Sigmoid colon (tissue), 7 donors: ENCODE data around the gene ANAPC4. TPM values are rescaled to one million over a fixed set of nuclear protein-coding genes. Genes with fewer than 3 reads are reported as not detected.

Experiments
- DNase-seq: peaks from one replicate; pipeline ENCODE4 v3.0.0-alpha.2; 2019
- H3K27ac ChIP-seq, 4 donors: fragments of 200-600 bp; sonication (generic); one replicate each; pipeline ENCODE4 v1.5.1; 2016 to 2019; ENCODE audit warnings: mild to moderate bottlenecking in 1 of 4
- H3K27me3 ChIP-seq, 3 donors: fragments of 200-600 bp; sonication (generic); one replicate each; pipeline ENCODE4 v1.5.1; 2019; ENCODE audit warnings: mild to moderate bottlenecking in 1 of 3
- H3K36me3 ChIP-seq, 4 donors: fragments of 200-600 bp; sonication (generic); one replicate each; pipeline ENCODE4 v1.5.1; 2016 to 2019
- H3K4me1 ChIP-seq, 4 donors: fragments of 200-600 bp; sonication (generic); one replicate each; pipeline ENCODE4 v1.5.1; 2017 to 2019
- H3K4me3 ChIP-seq, 4 donors: fragments of 200-600 bp; sonication (generic); one replicate each; pipeline ENCODE4 v1.5.1; 2017 to 2019; ENCODE audit warnings: mild to moderate bottlenecking in 2 of 4, moderate library complexity in 1 of 4
- H3K9me3 ChIP-seq, 4 donors: fragments of 200-600 bp in 3 of 4; sonication (generic) in 3 of 4; one replicate each; pipeline versions ENCODE4 v1.5.1 to v1.6.1; 2013 to 2019
- CTCF ChIP-seq, 4 experiments: fragments of 450-650 bp in 3 of 4; fragments of 200-600 bp in 1 of 4; IDR thresholded peaks; one replicate each; pipeline ENCODE4 v1.5.1; 2016 to 2019; ENCODE audit warnings: antibody characterized with exemption in 4 of 4, mild to moderate bottlenecking in 3 of 4, moderate library complexity in 2 of 4
- EP300 ChIP-seq, 4 donors: sonication (generic); formaldehyde crosslinking; IDR thresholded peaks; one replicate each; pipeline ENCODE4 v1.6.1; 2017; ENCODE audit warnings: antibody characterized with exemption in 4 of 4
- POLR2A ChIP-seq, 2 donors: fragments of 450-650 bp; IDR thresholded peaks; one replicate each; pipeline ENCODE4 v1.6.1; 2016; ENCODE audit warnings: antibody characterized with exemption in 2 of 2, mild to moderate bottlenecking in 2 of 2, moderate library complexity in 2 of 2
- POLR2AphosphoS5 ChIP-seq, 4 donors: sonication (generic); formaldehyde crosslinking; IDR thresholded peaks; one replicate each; pipeline ENCODE4 v1.6.1; 2017; ENCODE audit warnings: antibody characterized with exemption in 4 of 4
- WGBS, 2 donors: extraction: QIAGEN DNeasy Blood & Tissue Kit; methylation state at CpG; one replicate each; pipeline ENCODE4 v1.1.7; 2013; 5-methylcytosine and 5-hydroxymethylcytosine counted together
- intact Hi-C: fragments of 100-400 bp; cut with DNase I; formaldehyde crosslinking; loops from one replicate; pipeline ENCODE4 v1.15.1; 2023
- polyA plus RNA-seq, 3 donors: library from polyadenylated mRNA; stranded (reverse); fragments of 200-250 nt; gene quantifications; one replicate each; pipeline ENCODE4 v1.2.3, GENCODE V29; 2013
- total RNA-seq, 4 donors: library from RNA; depleted of rRNA; stranded (reverse); fragments of >200 nt; gene quantifications; one replicate each; pipeline ENCODE4 v1.1.0, GENCODE V29; 2016
- donor health status: healthy with polysubstance abuse.
- donor health status: Bipolar disorder and iron deficiency.
- donor health status: healthy.

Gene ANAPC4
- total and polyA plus RNA-seq, 7 donors = 8.8 to 75.1 (median 31.4) TPM

GRCh38 chr4:25449270-25449669, 72.2 kb downstream of the ANAPC4 start:
- no peaks in the 10 kb centered on the region for H3K27me3 ChIP-seq
- H3K27ac ChIP-seq = no peak overlapping the region
- no peaks in the 10 kb centered on the region for H3K4me1 ChIP-seq
- intact Hi-C loops = no loop called here
- no peak for DNase-seq
- 78 to 88% methylated on average over 5 of the region's 5 CpGs for whole genome bisulfite sequencing, 2 donors
- no peaks in the 10 kb centered on the region for H3K36me3 ChIP-seq
- no peak for TF ChIP-seq POLR2AphosphoS5 (IDR thresholded peaks at IDR 0.05)
- no peak for TF ChIP-seq POLR2A (IDR thresholded peaks at IDR 0.05)
- TF ChIP-seq CTCF (IDR thresholded peaks at IDR 0.05) = no peak
- TF ChIP-seq EP300 (IDR thresholded peaks at IDR 0.05) = no peak
- no peaks in the 10 kb centered on the region for H3K9me3 ChIP-seq
- H3K4me3 ChIP-seq = no peak overlapping the region

GRCh38 chr4:25449688-25450087, 72.6 kb downstream of the ANAPC4 start:
- DNase-seq = no peak
- Histone ChIP-seq H3K36me3 (no peaks in the 10 kb centered on the region), H3K4me3 (no peak overlapping the region), H3K27ac (no peak overlapping the region), H3K9me3 (no peaks in the 10 kb centered on the region), H3K27me3 (no peaks in the 10 kb centered on the region), H3K4me1 (no peaks in the 10 kb centered on the region)
- 68 to 74% methylated on average over 5 of the region's 5 CpGs for WGBS, 2 donors
- intact Hi-C loops = no loop called here
- TF ChIP-seq POLR2AphosphoS5 (IDR thresholded peaks at IDR 0.05) = no peak
- no peak for TF ChIP-seq EP300 (IDR thresholded peaks at IDR 0.05)
- TF ChIP-seq CTCF (IDR thresholded peaks at IDR 0.05) = no peak
- TF ChIP-seq POLR2A (IDR thresholded peaks at IDR 0.05) = no peak

GRCh38 chr4:25450491-25450901, 73.4 kb downstream of the ANAPC4 start:
- no peak for TF ChIP-seq POLR2AphosphoS5 (IDR thresholded peaks at IDR 0.05)
- TF ChIP-seq EP300 (IDR thresholded peaks at IDR 0.05) = no peak
- no peak for TF ChIP-seq CTCF (IDR thresholded peaks at IDR 0.05)
- TF ChIP-seq POLR2A (IDR thresholded peaks at IDR 0.05) = no peak
- 83 to 88% methylated on average over 4 of the region's 4 CpGs for WGBS, 2 donors
- Histone ChIP-seq H3K27ac (no peak overlapping the region), H3K4me3 (no peak overlapping the region), H3K4me1 (no peaks in the 10 kb centered on the region), H3K9me3 (no peaks in the 10 kb centered on the region), H3K27me3 (no peaks in the 10 kb centered on the region), H3K36me3 (no peaks in the 10 kb centered on the region)
- DNase-seq = no peak
- intact Hi-C loops = no loop called here

- no peaks in the 10 kb centered on the region for H3K9me3 ChIP-seq
- H3K4me3 ChIP-seq = no peak overlapping the region
- no peaks in the 10 kb centered on the region for H3K4me1 ChIP-seq
- DNase-seq = no peak
- no peaks in the 10 kb centered on the region for H3K36me3 ChIP-seq
- H3K27ac ChIP-seq = no peak overlapping the region
- WGBS, 2 donors = 98 to 100% methylated on average over 2 of the region's 2 CpGs
- TF ChIP-seq CTCF (IDR thresholded peaks at IDR 0.05) (no peak), POLR2A (IDR thresholded peaks at IDR 0.05) (no peak), POLR2AphosphoS5 (IDR thresholded peaks at IDR 0.05) (no peak), EP300 (IDR thresholded peaks at IDR 0.05) (no peak)
- no peaks in the 10 kb centered on the region for H3K27me3 ChIP-seq
- intact Hi-C loops = no loop called here
These were observed 74.6 kb downstream of the ANAPC4 start for GRCh38 chr4:25451676-25452075.

GRCh38 chr4:25452081-25452480, 75.0 kb downstream of the ANAPC4 start:
- TF ChIP-seq EP300 (IDR thresholded peaks at IDR 0.05) (no peak), CTCF (IDR thresholded peaks at IDR 0.05) (no peak), POLR2A (IDR thresholded peaks at IDR 0.05) (no peak), POLR2AphosphoS5 (IDR thresholded peaks at IDR 0.05) (no peak)
- Histone ChIP-seq H3K4me3 (no peak overlapping the region), H3K4me1 (no peaks in the 10 kb centered on the region), H3K36me3 (no peaks in the 10 kb centered on the region), H3K27ac (no peak overlapping the region), H3K27me3 (no peaks in the 10 kb centered on the region), H3K9me3 (no peaks in the 10 kb centered on the region)
- no peak for DNase-seq
- intact Hi-C loops = no loop called here
- 89 to 93% methylated on average over 7 of the region's 7 CpGs for WGBS, 2 donors
